Measurements from ENCODE around the gene MTO1.
"Not testable (repeated sequence)": the region's sequence is repeated elsewhere in the genome, so short reads cannot be mapped to it uniquely, and the experiment has no call there.

Gene MTO1

DNA sequence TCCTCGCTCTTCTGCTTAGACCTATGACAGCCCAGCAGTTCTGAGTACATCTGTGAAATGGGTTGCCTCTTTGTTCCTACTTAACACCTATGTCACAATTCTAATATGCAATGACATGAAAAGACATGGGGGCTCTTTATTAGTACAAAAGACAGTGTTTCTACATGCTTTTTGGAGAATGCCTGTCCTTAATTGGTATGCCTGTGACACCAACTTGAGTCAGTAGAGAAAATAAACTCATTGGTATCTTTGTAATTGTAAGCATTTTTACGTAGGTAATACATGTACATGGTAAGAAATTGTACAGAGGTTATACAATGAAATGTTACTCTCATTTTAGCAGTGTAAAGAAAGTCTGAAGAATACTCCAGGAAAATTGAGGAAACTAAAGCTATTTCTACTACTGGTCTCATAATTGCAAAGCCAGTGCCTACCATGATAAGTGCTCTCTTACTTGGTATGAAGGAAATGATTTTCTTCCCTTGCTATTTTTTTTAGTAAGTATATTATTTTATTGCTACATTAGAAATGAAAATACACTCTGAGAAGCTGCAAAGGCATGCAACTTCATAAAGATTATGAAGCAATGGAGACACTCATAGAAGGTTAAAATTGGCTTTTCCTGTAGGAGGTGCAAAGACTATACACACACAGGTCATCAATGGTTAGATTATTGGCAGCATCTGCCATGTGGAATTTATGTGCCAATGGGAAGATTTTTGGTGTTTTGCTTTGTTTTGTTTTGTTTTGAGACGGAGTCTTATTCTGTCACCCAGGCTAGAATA, 64.2 kb downstream of the MTO1 start:
- DNase-seq (ENCODE audit: low read depth in 2 of 2): no peak

DNA sequence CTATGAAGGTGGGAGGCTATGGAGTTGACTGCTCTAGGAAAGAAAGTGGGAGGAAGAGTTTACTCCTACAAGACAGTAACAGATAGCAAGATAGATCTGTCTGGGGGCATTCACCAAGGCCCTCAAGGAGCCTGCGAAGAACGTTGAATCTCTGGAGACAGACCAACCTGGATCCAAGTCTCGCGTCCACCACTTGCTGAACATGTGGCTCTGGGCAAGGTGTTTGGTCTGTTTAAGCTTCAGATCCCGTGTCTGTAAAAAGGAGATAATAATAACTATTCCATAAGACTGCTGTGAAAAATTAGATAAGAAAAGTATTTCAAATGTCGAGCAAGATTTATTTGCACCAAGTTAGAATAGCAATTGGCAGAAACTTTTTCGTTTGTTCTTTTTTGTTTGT, 67.4 kb downstream of the MTO1 start:
- no peak for DNase-seq (ENCODE audit: low read depth in 2 of 2)

DNA sequence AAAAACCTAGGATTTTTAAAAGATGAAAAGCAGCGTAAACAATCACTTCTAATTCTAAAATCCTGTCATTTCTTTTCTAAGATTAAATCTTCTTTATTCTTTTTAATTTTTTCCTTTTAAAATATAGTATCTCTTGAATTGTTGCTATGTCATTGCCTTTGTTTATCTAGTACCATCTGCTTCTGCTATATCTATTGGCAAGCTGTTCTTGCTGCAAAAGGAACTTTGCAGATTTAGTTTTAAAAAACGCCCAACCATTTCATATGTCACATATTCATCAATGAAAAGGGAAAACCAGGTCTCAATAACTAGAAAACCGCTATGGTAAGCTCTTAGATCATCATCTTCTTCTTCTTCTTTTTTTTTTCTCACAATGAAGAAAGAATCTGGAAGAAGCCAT, 70.8 kb downstream of the MTO1 start:
- DNase-seq (ENCODE audit: low read depth in 2 of 2): no peak

DNA sequence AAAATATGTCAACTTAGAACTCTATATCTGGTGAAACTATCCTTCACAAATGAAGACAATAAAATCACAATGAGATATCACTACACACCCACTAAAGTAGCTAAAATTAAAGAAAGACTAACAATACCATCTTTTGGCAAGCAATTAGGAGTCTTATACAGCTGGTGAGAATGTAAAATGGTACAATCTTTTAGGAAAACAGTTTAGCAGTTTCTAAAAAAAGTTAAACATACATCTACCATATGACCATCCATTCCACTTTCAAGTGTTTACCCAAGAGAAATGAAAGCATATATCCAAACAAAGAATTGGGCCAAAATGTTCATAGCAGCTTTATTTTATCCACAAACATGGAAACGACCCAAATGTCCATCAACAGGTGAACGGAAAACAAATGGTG, 73.1 kb downstream of the MTO1 start:
- DNase-seq (ENCODE audit: low read depth in 2 of 2): no peak

DNA sequence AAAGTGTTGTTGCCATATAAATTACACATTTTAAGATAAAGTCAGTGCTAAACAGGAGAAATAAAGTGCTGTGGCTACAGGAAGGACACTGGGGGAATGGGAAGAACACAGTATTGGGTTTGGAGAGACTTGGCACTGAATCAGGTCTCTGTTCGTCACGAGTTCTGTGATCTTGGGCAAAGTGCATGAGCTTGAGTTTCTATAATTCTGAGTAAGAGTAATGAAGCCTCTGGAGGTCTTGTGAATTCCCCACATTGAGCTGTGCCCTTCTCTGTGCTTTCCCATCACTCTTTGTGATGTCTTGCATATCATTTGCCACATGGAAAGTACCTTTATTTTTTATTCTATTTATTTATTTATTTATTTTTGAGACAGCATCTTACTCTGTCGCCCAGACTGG, 76.1 kb downstream of the MTO1 start:
- DNase-seq (ENCODE audit: low read depth in 2 of 2): no peak

DNA sequence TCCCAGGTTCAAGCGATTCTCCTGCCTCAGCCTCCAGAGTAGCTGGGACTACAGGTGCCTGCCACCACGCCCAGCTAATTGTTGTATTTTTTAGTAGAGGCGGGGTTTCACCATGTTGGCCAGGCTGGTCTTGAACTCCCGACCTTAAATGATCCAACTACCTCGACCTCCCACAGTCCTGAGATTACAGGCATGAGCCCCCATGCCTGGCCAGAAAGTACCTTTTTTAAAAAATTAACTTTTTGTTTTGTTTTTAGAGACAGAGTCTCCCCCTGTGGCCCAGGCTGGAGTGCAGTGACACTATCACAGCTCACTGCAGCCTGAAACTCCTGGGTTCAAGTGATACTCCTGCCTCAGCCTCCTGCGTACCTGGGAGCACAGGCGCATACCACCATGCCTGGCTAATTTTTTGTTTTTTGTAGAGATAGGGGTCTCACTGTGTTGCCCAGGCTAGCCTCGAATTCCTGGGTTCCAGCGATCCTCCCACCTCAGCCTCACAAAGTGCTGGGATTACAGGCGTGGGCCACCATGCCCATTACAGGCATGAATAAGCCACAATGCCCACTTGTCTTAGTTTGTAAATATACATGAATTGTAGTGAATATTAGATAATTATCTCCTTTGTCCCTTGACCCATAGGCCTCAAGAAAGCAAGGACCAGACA, 76.7 kb downstream of the MTO1 start:
- DNase-seq (ENCODE audit: low read depth in 2 of 2): no peak

DNA sequence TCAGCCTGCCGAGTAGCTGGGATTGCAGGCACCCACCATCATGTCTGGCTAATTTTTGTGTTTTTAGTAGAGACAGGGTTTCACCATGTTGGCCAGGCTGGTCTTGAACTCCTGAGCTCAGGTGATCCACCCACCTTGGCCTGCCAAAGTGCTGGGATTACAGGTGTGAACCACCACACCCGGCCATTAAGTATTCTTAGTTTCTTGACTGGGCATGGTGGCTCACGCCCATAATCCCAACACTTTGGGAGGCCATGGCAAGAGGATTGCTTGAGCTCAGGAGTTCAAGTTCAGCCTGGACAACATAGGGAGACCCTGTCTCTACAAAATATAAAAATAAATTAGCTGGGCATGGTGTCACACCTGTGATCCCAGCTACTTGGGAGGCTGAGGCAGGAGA, 80.9 kb downstream of the MTO1 start:
- not testable (repeated sequence) for DNase-seq (ENCODE audit: low read depth in 2 of 2)

DNA sequence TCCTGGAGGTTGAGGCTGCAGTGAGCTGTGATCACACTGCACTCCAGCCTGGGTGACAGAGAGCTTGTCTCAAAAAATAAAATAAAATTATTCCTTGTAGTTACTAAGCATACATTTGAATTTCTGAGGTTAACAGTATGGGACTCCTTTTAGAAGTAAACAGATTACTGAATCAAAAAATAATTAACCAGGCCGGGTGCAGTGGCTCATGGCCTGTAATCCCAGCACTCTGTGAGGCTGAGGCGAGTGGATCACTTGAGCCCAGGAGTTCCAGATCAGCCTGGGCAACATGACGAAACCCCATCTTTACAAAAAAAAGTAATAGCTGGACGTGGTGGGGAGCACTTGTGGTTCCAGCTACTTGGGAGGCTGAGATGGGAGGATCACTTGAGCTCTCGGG, 81.4 kb downstream of the MTO1 start:
- DNase-seq (ENCODE audit: low read depth in 2 of 2): no peak

DNA sequence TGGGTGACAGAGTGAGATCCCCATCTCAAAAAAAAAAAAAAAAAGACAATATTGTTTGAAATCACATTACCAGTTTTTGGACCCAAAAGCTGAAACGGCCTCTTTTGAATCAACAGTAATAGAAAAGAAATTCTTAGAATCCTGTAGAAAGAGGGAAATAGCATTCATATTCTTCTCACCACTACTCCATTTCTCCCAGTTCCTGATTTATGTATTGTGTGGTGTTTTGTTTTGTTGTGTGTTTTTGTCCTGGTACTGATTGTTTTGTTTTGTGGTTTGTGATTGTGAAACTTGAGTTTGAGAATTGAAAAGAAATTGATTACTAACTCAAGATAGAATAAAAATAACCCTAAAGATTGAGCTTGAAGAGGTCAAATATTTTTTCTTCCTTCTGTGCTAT, 85.5 kb downstream of the MTO1 start:
- DNase-seq (ENCODE audit: low read depth in 2 of 2): no peak

DNA sequence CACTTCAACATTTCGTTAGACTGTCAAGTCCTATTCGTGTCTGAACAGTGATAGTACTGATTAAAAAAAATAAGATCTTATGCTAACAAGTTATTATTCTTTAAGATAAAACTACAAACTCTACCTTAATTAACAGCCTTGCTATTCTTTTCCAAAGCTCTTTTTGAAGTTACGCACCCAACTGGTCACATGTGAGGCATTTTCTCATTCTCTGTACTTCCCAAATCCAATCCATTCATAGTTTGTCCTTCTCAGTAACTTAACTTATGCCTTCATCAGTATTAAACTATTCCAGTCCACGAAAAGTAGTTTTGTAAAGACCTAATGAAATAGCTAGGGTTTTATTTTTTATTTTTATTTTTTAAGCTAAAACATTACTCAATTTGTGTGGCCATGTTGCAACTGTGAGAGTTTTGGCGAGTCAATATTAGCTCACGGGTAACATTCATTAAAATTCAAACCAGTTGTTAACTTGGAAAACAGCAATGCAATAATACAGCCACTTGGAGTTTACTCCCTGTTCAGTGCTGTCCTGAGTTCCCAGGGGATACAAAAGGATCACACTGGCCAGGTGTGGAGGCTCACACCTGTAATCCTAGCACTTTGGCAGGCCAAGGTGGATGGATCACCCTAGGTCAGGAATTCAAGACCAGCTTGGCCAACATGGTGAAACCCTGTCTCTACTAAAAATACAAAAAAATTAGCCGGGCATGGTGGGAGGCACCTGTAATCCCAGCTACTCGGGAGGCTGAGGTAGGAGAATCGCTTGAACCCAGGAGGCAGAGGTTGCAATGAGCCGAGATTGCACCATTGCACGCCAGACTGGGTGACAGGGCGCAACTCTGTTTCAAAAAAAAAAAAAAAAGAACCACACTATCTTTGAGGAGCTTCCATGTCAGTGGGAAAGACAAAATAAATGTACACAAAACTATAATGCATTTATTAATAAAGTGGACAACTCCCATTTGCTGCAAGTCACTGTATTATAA, 87.2 kb downstream of the MTO1 start:
- DNase-seq (ENCODE audit: low read depth in 2 of 2): no peak

DNA sequence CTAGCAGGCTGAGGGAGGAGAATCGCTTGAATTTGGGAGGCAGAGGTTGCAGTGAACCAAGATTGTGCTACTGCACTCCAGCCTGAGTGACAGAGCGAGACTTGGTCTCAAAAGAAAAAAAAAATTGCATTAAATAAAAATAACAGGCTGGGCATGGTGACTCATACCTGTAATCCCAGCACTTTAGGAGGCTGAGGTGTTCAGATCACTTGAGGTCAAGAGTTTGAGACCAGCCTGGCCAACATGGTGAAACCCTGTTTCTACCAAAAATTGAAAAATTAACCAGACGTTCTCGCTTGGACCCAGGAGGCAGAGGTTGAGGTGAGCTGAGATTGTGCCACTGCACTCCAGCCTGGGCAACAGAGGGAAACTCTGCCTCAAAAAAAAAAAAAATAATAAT, 89.6 kb downstream of the MTO1 start:
- DNase-seq (ENCODE audit: low read depth in 2 of 2): not testable (repeated sequence)

DNA sequence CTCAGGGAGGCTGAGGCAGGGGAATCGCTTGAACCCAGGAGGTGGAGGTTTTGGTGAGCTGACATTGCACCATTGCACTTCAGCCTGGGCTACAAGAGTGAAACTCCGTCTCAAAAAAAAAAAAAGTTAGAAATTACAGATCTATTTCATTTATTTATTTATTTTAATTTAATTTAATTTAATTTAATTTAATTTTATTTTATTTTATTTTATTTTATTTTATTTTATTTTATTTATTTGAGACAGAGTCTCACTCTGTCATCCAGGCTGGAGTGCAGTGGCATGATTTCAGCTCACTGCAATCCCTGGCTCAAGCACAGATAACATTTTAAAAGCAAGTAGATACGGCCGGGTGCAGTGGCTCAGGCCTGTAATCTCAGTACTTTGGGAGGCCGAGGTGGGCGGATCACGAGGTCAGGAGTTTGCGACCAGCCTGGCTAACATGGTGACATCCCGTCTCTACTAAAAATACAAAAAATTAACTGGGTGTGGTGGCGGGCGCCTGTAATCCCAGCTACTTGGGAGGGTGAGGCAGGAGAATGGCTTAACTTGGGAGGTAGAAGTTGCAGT, 93.9 kb downstream of the MTO1 start:
- DNase-seq (ENCODE audit: low read depth in 2 of 2): not testable (repeated sequence)

DNA sequence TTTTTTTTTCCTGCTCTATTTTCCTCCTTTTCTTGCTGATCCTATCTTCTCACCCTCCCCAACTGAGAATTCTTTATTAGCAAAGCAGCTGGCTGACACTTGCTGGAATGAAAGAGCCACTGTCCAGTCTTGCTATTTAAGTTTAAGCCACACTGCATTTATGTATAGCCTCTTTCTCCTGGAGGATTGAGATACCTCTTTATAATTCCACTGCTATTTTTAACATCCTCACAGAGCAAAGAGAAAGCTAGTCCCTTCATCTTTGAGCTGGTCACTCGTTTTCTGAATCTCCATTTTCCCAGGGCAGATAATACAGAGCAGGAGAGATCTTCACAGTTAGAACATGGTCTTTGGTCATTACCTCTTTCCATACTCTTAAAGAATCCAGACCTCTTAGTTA, 95.3 kb downstream of the MTO1 start:
- DNase-seq (ENCODE audit: low read depth in 2 of 2): no peak

Measured in stimulated activated CD8-positive, alpha-beta memory T cell treated with anti-CD3 and anti-CD28 coated beads, Interleukin-7, amount 100 ng/mL, for 4 hours (primary cell).